COLO668 (cell line): ENCODE data around the gene GRIN2D.
"Not testable (repeated sequence)": the region's sequence is repeated elsewhere in the genome, so short reads cannot be mapped to it uniquely, and the experiment has no call there.

Experiments
- DNase-seq: peaks from one replicate; lab custom pipeline; 2025; ENCODE audit not compliant: unreplicated experiment; lab: John Stamatoyannopoulos, UW

GRIN2D gene

DNA sequence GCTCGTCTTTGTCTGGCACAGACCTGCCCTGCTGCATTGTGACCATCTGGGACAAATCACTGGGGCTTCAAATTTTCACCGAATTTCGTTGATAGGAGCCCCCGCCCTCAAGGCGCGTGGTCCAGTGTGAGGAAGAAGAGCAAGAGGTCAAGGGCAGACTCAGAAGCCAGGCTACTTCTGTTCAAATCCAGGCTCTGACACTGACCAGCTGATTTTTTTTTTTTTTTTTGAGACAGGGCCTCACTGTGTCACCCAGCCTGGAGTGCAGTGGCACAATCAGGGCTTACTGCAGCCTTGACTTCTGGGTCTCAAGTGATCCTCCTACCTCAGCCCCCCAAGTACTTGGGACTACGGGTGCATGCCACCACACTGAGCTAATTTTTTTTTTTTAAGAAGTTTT is 22.1 kb upstream of the GRIN2D start:
- no peak for DNase-seq

DNA sequence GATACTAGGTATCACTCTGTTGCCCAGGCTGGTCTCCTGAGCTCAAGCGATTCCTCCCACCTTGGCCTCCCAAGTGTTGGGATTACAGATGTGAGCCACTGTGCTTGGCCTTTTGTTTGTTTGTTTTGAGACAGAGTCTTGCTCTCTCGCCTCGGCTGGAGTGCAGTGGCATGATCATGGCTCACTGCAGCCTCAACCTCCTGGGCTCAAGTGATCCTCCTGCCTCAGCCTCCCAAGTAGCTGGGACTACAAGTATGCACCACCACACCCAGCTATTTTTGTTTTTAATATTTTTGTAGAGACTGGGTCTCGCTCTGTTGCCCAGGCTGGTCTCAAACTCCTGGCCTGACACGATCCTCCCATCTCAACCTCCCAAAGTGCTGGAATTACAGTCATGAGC is 21.7 kb upstream of the GRIN2D start:
- not testable (repeated sequence) for DNase-seq

DNA sequence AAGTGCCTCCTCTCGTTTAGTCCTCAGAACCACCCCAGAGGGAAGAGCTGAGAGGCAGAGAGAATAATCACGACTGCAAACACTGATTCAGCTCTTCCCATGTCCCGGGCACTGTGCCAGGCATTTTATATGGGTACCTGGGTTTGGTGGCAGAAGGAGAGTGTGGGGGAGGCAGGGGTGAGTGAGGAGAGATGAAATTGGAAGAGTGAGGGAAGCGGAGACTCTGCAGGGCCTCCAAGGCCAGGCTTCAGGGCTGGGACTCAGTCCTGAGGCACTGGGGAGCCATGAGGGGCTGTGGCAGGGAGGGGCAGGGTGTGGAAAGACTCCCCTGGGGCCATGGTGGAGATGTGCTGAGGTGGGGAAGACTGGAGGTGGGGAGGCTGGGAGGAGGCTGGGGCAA is 20.6 kb upstream of the GRIN2D start:
- DNase-seq, result peak; percentile 85

DNA sequence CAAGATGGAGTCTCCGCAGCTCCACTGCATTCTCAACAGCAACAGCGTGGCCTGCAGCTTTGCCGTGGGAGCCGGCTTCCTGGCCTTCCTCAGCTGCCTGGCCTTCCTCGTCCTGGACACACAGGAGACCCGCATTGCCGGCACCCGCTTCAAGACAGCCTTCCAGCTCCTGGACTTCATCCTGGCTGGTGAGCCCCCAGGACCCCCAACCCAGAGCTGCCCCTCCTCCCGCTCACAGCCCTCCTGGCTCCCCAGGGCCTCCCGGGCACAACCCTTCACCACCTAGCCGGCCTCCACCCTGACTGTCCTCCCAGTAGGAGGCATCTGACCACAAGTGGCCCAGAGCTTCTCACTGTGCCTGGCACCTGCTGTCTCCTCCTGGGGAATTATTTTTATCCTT is 19.9 kb upstream of the GRIN2D start:
- DNase-seq, result no peak

DNA sequence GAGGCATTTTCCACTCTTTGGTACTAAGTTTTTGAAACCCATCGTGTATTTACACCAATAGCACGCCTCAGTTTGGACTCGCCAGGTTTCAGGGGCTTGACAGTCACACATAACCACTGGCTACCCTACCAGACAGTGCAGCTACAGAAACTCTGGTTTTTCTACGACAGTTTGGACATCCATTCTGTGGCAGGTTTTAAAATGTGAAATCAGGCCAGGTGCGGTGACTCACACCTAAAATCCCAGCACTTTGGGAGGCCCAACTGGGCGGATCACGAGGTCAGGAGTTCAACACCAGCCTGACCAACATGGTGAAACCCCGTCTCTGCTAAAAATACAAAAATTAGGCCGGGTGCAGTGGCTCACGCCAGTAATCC is 15.3 kb upstream of the GRIN2D start:
- no peak for DNase-seq

DNA sequence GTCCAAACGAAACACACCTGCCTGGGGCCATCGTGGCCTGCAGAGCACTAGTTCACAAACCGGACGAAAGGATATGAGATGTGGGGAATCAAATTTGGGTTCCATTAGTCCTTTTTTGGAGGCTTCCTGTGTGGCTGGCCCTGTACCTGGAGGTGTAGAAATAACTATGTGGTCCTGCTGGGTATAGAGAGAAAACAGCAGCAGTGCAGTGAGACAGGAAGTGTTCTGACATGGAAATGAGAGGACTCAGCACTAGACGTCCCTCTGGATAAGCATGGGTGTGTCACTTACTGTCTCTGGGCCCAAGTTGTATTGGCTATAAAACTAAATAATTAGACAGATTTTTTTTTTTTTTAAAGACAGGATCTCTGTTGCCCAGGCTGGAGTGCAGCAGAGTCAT is 14.4 kb upstream of the GRIN2D start:
- no peak for DNase-seq

DNA sequence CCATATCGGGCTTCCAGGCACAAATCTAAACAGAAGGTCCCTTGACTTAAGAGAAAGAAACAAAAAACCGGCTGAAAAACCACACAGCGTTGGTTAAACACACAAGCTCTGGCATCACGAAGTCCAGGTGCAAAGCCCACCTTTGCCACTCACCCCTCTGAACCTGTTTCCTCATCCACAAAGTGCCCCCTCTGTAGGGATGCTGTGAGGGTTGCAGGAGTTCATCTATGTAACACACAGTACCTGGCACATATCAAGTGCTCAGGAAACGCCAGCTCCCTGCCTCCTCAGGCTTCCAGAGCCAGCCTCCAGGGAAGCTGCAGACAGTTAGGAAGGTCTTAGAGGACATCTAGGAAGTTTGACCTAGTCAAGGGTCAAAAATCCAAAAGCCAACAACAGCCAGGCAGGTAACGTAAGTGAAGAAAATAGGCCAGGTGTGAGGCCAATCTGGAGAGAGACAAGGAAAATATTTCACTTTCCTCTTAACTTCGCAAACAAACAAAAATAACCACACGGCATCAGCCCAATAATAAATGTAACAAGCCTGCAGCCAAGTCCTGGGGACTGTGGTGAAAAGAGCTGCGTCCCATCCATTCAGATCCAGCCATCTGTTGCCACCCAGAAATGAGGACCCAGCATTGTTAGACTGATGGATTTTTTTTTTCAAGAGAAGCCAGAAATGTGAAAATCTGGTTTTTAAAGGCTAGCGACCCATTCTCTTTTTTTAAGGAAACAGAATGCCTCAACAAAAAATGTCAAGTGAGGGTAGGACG is 12.1 kb upstream of the GRIN2D start:
- no peak for DNase-seq

DNA sequence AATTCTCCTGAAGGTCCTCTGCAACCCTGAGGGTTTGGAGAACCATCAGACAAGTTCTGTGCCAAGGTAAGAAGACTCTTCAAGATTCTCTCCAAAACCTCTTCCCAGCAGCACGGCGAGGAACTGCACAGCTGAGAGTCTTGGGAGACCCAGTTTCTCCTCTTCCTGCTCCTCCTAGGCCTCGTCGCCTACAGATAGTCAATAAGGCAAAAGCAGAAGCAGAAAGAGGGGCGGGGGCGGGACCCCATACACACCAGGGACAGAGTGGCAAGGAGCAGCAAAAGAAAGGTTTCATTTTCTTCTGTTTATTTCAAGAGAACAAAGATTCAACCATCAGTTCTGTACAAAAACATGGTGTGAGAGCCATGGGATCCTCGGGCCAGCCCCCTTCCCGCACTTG is 11.2 kb upstream of the GRIN2D start:
- no peak for DNase-seq

DNA sequence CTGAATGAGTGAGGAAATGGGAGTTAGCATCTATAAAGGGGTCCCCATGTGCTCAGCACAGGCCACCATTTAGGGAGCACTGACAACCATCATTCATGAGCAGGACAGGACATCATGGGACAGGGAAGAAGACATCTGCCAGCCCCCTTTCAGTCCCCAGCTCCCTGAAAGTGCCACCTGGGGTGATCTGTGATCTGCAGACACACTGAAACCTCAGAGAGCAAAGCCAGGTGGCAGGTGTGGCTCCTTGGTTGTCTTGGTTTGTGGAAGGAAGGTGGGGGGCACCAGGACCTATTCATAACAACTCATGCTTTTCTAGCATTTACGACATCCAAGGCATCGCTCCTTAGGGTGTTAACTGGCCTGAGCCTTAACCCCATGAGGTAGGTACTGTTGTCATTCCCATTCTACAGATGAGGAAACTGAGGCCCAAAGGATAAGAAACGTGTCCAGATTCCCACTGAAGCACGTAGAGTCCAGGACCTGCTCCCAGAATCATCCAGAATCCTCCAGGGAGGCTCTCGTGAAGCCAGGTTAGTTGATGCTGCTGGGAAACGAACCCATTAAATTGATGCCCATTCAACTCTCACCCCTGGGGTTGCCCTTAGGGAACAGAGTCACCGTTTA is 7.9 kb upstream of the GRIN2D start:
- DNase-seq, result no peak

DNA sequence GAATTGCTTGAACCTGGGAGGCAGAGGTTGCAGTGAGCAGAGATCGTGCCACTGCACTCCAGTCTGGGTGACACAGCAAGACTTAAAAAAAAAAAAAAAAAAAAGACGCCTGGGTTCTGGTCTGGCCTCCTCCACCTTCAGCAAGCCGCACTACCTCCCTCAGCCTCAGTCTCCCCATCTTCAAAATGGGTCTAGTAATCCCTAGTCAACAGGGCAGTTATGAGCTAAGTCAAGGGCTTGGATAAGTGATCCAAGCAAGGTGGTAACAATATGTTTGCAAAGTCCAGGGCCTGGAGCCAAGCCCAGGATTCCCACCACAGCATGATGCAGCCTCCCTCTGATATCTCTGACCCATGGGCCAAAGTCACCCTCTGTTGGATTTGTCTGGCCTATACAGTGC is 6.5 kb upstream of the GRIN2D start:
- no peak for DNase-seq

DNA sequence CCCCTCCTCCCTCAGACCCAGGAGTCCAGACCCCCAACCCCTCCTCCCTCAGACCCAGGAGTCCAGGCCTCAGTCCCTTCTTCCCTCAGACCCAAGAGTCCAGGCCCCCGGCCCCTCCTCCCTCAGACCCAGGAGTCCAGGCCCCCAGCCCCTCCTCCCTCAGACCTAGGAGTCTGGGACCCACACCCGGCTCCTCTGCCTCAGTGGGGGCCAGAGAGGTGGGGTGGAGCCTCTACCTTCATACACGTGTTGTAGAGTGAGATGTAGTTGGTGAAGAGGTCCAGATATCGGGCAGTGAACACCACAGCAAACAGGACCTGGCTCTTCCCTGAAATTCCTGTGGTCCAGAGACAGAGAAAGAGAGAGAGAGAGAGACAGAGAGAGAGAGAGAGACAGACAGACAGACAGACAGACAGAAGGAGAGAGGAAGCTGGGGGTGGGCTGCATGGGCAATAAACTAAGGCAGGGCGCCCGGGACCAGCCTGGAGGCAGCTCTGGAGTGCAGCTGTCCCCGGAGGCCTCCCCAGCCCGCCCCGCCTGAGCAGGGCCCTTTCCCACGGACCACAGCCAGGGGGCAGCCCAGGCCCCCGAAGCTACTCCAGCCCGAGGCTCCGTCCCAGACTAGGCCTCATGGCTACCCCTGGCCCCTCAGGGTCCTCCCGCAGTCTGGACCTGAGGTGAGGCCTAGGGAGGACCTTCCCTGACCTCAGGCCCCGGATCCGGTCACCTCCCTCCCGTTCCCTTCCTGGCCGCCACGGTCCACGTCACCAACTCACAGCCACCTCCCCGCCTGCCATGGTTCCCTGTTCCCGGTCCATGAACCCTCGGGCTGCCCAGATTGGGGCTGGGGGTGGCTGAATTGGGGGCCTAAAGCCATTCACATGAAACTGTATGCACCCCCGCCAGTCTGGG is 3.0 kb upstream of the GRIN2D start:
- peak; percentile 75 for DNase-seq

DNA sequence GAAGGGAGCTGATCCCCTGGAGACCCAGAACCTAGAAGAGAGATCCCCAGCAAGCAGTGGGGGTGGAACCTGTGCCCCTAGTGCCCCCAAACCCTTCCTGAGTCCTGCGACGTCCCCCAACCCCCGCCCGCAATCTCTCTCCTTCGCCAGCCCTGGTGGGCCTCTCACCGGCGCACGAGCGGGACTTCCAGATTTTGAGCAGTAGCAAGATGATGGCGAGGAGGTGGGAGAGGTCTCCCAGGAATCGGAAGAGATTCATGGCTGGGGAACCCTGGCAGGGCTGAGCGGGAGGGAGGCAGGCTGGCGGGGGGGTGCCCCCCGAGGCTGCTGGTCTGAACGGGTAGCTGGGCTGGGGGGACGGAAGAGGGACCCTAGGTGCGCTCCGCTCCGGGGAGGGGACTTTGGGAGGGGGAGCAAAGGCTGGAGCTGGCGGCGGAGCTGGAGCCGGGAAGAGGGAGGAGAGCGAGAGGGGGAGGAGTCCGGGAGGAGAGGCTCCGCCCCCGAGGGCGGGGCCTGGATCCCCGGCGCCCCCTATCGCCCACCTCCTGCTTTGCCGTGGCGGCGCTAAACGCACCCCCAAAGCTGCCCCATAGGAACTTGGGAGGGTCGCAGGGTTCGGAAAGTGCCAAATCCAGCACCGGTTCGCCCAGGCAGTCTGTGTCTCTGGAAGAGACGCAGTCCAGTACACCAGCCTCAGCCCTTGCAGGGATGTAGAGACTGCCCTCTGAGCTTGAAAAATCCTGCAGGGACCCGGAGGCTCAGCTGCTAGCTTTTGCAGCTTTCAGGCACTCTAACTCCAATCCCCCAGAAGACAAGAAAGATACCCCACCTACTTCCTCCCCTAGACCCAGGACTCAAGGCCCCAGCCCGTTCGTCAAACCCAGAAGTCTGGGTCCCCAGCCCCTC is 2.1 kb upstream of the GRIN2D start, which contains the start of gene KDELR1:
TSS of gene KDELR1 (minus strand) at position 452 of the 906 bp plus-strand sequence. CDS start at position 259, 193 bp downstream.
- peak; percentile 67 for DNase-seq

DNA sequence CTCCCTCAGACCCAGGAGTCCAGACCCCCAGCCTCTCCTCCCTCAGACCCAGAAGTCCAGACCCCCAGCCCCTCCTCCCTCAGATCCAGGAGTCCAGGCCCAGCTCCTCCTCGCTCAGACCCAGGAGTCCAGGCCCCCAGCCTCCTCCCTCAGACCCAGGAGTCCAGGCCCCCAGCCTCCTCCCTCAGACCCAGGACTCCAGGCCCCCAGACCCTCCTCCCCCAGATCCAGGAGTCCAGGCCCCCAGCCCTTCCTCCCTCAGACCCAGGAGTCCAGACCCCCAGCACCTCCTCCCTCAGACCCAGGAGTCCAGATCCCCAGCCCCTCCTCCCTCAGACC is 1.5 kb upstream of the GRIN2D start:
- not testable (repeated sequence) for DNase-seq

DNA sequence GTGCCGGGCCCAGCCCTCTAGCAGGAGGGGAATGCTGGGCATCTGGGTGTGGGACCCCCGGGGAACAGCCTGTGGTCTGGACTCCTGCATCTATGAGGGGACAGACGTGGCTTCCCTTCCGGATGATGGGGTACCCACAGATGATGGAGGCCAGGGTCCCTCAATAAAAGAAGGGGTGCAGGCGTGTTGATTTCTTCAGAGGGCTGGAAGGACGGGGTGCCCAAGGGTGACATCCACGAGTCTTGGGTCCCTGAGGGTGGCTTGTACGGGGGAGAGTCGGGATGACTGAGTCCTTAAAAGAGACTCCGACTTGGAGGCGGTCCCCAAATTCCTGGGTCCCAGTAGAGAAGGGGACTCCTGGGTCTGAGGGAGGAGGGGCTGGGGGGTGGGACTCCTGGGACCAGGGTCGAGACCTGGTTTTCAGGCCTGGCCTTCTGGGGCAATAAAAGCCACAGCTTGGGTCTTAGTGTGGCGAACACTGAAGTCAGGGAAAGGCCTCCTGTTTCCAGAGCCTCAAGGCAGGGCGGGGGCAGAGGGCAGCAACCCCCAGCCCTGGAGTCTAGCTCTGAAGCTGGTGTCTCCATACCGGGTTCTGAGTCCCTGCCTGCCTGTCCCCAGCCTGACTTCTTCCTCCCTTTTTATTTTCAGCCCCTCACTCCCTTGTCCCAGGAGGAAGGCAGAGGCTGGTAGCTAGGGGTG is 459 bp upstream of the GRIN2D start:
- no peak for DNase-seq

DNA sequence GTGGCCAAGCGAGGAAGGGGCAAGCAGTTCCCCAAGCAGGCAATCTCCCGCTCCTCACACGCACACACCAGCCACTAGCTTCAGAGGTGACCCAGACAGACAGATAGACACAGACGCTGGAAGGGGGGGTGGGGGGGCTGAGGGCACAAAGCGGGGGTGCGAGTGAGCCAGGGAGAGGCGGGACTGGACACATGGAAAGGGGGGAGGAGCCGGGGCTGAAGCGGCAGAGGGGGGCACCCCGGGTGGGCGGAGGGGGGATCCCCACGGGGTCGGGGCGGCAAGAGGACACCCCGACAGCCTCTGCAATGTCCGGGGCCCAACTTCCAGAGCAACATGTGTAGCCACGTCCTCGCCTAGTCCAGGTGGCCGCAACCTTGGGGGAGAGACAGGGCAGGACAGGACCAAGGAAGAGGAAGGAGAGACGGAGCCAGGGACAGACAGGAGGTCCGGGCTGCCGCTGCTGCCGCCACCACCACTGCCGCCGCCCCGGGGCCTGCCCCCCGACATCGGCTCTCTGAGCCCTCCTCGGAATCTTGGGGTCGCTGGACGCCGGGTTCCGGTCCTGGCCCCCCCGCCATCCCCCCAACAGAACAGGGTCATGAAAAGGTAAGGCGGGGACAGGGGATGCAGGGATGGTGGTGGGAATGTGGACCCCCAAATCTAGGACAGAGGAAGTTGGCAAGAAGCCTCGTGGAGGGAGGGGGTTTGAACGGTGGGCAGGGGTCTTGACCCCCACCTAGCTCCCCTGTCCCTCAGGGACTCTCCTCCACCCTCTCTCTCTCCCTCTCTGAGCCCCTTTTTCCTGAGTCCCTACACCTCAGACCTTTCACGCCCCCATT is 1.1 kb downstream of the GRIN2D start:
- no peak for DNase-seq

DNA sequence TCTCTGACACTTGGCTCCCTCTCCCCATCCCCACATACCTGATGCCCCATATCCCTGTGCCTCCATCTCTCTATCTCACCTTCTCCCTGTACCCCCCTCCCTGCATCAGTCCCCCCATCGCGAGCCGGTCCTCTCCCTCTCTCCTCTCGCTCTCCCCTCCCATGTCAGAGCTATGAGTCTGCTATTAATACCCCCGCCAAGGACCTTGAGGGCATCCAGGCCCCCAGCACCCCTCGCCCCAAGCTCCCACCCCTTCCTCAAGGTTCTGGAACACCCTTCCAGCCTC is 1.6 kb downstream of the GRIN2D start:
- DNase-seq, result no peak

DNA sequence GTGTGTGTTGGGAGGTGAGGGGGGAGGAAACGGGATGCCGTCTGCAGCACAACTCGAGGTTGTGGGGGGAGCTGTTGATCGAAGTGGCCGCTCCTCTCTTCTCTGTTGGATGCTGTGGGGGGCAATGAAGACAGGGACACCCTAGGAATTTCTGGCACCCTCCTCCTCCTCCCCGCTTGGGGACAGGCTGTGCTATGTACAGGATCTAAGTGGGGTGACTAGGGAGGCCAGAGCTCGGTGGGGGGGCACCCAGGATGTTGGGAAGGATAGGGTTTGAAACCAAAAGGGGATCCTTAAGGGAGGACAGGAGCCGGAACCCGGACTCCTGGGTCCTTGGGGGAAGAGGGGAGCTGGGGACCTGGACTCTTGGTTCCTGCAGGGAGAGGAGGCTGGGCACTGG is 2.0 kb downstream of the GRIN2D start:
- no peak for DNase-seq

DNA sequence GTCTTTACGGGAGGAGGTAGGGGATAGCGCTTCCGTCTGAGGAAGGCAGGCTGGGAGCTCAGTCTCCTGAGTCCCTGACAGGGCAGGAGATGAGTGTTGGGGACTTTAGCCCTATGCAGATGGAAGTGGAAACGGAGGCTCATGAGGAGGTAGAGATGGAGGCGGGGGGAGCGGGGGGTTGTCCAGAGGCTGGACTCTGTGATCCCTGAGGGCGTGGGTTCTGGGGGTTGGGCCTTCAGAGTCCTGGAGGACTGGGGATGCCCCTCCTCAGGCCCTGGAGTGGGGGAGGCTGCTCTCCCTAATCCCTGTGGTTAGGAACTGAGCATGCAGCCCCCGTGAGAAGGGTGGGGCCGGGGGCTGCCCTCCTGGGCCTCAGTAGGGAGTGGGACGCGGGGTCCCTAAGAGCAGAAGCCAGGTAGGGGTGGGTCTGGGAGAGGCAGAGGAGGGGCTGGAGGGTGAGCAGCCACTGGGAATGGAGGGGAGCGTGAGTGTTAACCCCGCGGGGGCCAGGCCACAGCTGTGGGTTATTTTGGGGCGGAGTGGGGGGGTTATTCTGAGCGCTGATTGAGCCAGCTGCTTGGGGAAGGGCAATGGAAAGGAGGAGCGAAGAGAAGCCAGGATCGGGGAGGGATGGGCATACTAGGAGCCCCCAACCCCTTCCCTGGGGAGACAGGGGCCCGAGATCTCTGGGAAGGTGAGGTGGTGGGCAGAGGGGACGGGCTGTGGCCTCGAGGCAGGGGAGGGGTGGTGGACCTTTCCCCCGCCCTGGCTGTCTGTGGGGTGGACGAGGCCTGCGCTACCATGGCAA is 2.8 kb downstream of the GRIN2D start:
- no peak for DNase-seq

DNA sequence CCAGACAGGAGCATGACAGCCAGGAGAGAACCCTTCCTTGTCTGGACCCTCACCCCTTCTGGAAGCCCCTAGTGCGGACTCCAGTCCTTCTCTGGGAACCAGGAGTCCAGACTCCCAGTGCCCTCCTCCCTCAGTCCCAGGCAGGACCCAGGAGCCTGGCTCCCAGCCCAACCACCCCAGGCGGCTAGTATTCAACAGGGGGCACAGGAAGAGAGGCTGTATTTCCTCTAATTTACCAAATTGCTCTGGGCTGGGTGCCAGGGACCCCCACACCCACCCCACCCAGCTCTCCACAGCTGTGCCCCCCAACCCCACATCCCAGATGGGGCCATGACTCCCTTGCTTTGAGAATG is 3.3 kb downstream of the GRIN2D start:
- no peak for DNase-seq
